Activated CD4-positive, alpha-beta memory T cell treated with anti-CD3 and anti-CD28 coated beads for 36 hours (primary cell): ENCODE measurements around the gene PLA2G6. TPM values are rescaled to one million over a fixed set of nuclear protein-coding genes. Genes with fewer than 3 reads are reported as not detected.

Experiments used
- CTCF ChIA-PET: fragments of 350-600 bp; sonication (Branson Sonifier 250); formaldehyde crosslinking; loops from one replicate; lab custom pipeline; 2021; ENCODE audit warnings: antibody characterized with exemption, inconsistent platforms; lab: Charles Lee
- POLR2A ChIA-PET: fragments of 350-600 bp; sonication (Branson Sonifier 250); formaldehyde crosslinking; loops from one replicate; lab custom pipeline; 2021; ENCODE audit warnings: antibody characterized with exemption; lab: Charles Lee
- DNase-seq: peaks from one replicate; pipeline ENCODE4 v3.0.0-alpha.2; 2020
- H3K27ac Mint-ChIP-seq: one replicate; pipeline ENCODE4 v1.8.0; 2021; ENCODE audit warnings: mixed read lengths
- H3K27me3 Mint-ChIP-seq: one replicate; pipeline ENCODE4 v1.8.0; 2021; ENCODE audit warnings: mixed read lengths
- H3K36me3 Mint-ChIP-seq: one replicate; pipeline ENCODE4 v1.8.0; 2021; ENCODE audit warnings: mixed read lengths
- H3K4me1 Mint-ChIP-seq: one replicate; pipeline ENCODE4 v1.8.0; 2021; ENCODE audit warnings: low read depth, mixed read lengths
- H3K4me3 Mint-ChIP-seq: one replicate; pipeline ENCODE4 v1.8.0; 2021; ENCODE audit warnings: mild to moderate bottlenecking, mixed read lengths
- H3K9me3 Mint-ChIP-seq: one replicate; pipeline ENCODE4 v1.8.0; 2021; ENCODE audit warnings: mixed read lengths
- intact Hi-C: fragments of 100-400 bp; cut with micrococcal nuclease; formaldehyde crosslinking; loops from one replicate; pipeline ENCODE4 v1.15.1; 2023
- total RNA-seq, 2 experiments: library from RNA; stranded (reverse); gene quantifications; one replicate each; pipeline ENCODE4 v1.2.3, GENCODE V29; 2021

The PLA2G6 gene
- total RNA-seq, 2 experiments from 2014 or later = 63.7 to 69.5 TPM

GRCh38 chr22:38213319-38213989 is 31.8 kb upstream of the PLA2G6 start:
- ChIA-PET POLR2A (interaction anchor here (2.0 kb wide), 1 partner anchor 10 kb away, joined by 10 read pairs; no protein-coding TSS in a partner anchor), CTCF (interaction anchor here (0.6 to 1.2 kb wide), 2 partner anchors 161 to 267 kb away, joined by 3 to 5 read pairs; no protein-coding TSS in a partner anchor)
- Mint-ChIP-seq H3K9me3 (no peaks in the 10 kb centered on the region), H3K4me1 (peaks cover 41% of the 10 kb centered on the region), H3K4me3 (no peak overlapping the region), H3K36me3 (peaks cover 8% of the 10 kb centered on the region), H3K27ac (peak overlapping the region; percentile 57), H3K27me3 (no peaks in the 10 kb centered on the region)
- DNase-seq = no peak
- intact Hi-C loops = no loop called here

- no peaks in the 10 kb centered on the region for H3K9me3 Mint-ChIP-seq
- H3K4me1 Mint-ChIP-seq = peaks cover 38% of the 10 kb centered on the region
- intact Hi-C loops = no loop called here
- ChIA-PET POLR2A (interaction anchor here (1.1 kb wide), 1 partner anchor 9 kb away, joined by 4 read pairs; no protein-coding TSS in a partner anchor), CTCF (interaction anchor here (0.6 to 1.8 kb wide), 2 partner anchors 18 to 55 kb away, joined by 4 to 7 read pairs; no protein-coding TSS in a partner anchor)
- peaks cover 8% of the 10 kb centered on the region for H3K36me3 Mint-ChIP-seq
- H3K27ac Mint-ChIP-seq = no peak overlapping the region
- DNase-seq = no peak
- no peak overlapping the region for H3K4me3 Mint-ChIP-seq
- no peaks in the 10 kb centered on the region for H3K27me3 Mint-ChIP-seq
Observed at GRCh38 chr22:38212442-38212841, 30.8 kb upstream of the PLA2G6 start.

- H3K9me3 Mint-ChIP-seq = no peaks in the 10 kb centered on the region
- no peaks in the 10 kb centered on the region for H3K27me3 Mint-ChIP-seq
- intact Hi-C loops = no loop called here
- H3K4me1 Mint-ChIP-seq = peaks cover 37% of the 10 kb centered on the region
- CTCF ChIA-PET = interaction anchor here (1.8 kb wide), 1 partner anchor 19 kb away, joined by 7 read pairs; no protein-coding TSS in a partner anchor
- peaks cover 8% of the 10 kb centered on the region for H3K36me3 Mint-ChIP-seq
- no peak overlapping the region for H3K27ac Mint-ChIP-seq
- DNase-seq = no peak
- POLR2A ChIA-PET = interaction anchor here (1.1 kb wide), 1 partner anchor 8 kb away, joined by 4 read pairs; no protein-coding TSS in a partner anchor
- no peak overlapping the region for H3K4me3 Mint-ChIP-seq
Observed at GRCh38 chr22:38211556-38211955, 29.9 kb upstream of the PLA2G6 start.

- Mint-ChIP-seq H3K36me3 (peaks cover 4% of the 10 kb centered on the region), H3K27me3 (no peaks in the 10 kb centered on the region), H3K27ac (no peak overlapping the region), H3K4me1 (peaks cover 37% of the 10 kb centered on the region), H3K4me3 (no peak overlapping the region), H3K9me3 (no peaks in the 10 kb centered on the region)
- ChIA-PET CTCF (no interaction called here), POLR2A (no interaction called here)
- DNase-seq = no peak
- intact Hi-C loops = no loop called here
Observed at GRCh38 chr22:38208551-38208968, 26.9 kb upstream of the PLA2G6 start.

GRCh38 chr22:38207898-38208432 is 26.3 kb upstream of the PLA2G6 start:
- H3K4me3 Mint-ChIP-seq = no peak overlapping the region
- H3K9me3 Mint-ChIP-seq = no peaks in the 10 kb centered on the region
- no peaks in the 10 kb centered on the region for H3K27me3 Mint-ChIP-seq
- ChIA-PET POLR2A (no interaction called here), CTCF (no interaction called here)
- peaks cover 4% of the 10 kb centered on the region for H3K36me3 Mint-ChIP-seq
- H3K27ac Mint-ChIP-seq = no peak overlapping the region
- intact Hi-C loops = no loop called here
- peaks cover 38% of the 10 kb centered on the region for H3K4me1 Mint-ChIP-seq
- DNase-seq = no peak

- H3K27ac Mint-ChIP-seq = no peak overlapping the region
- H3K4me1 Mint-ChIP-seq = peaks cover 45% of the 10 kb centered on the region
- DNase-seq = no peak
- ChIA-PET POLR2A (no interaction called here), CTCF (no interaction called here)
- H3K27me3 Mint-ChIP-seq = no peaks in the 10 kb centered on the region
- no peaks in the 10 kb centered on the region for H3K9me3 Mint-ChIP-seq
- intact Hi-C loops = no loop called here
- no peak overlapping the region for H3K4me3 Mint-ChIP-seq
- H3K36me3 Mint-ChIP-seq = peaks cover 2% of the 10 kb centered on the region
Observed at GRCh38 chr22:38205261-38206128, 23.9 kb upstream of the PLA2G6 start.

GRCh38 chr22:38204784-38205183 is 23.2 kb upstream of the PLA2G6 start:
- H3K9me3 Mint-ChIP-seq = no peaks in the 10 kb centered on the region
- intact Hi-C loops = loop anchor here (5.0 kb wide), 1 partner anchor 113 kb away; the partner anchor contains the start of gene CSNK1E
- no peaks in the 10 kb centered on the region for H3K27me3 Mint-ChIP-seq
- no peak overlapping the region for H3K4me3 Mint-ChIP-seq
- peak overlapping the region; percentile 50 for H3K27ac Mint-ChIP-seq
- ChIA-PET POLR2A (interaction anchor here (2.2 kb wide), 1 partner anchor 9 kb away, joined by 10 read pairs; no protein-coding TSS in a partner anchor), CTCF (interaction anchor here (1.2 to 1.6 kb wide), 2 partner anchors 90 to 153 kb away, joined by 3 to 5 read pairs; no protein-coding TSS in a partner anchor)
- H3K36me3 Mint-ChIP-seq = no peaks in the 10 kb centered on the region
- H3K4me1 Mint-ChIP-seq = peaks cover 40% of the 10 kb centered on the region
- peak; percentile 42 for DNase-seq

GRCh38 chr22:38203855-38204514 is 22.4 kb upstream of the PLA2G6 start:
- Mint-ChIP-seq H3K4me1 (peaks cover 44% of the 10 kb centered on the region), H3K36me3 (no peaks in the 10 kb centered on the region), H3K27me3 (no peaks in the 10 kb centered on the region), H3K9me3 (no peaks in the 10 kb centered on the region), H3K27ac (peak overlapping the region; percentile 31), H3K4me3 (peak overlapping the region; percentile 83)
- intact Hi-C loops = loop anchor here (5.0 kb wide), 1 partner anchor 113 kb away; the partner anchor contains the start of gene CSNK1E
- peak; percentile 43 for DNase-seq
- POLR2A ChIA-PET = interaction anchor here (1.5 to 2.2 kb wide), 3 partner anchors 8 to 15 kb away, joined by 3 to 10 read pairs (median 4); no protein-coding TSS in a partner anchor
- CTCF ChIA-PET = interaction anchor here (1.2 to 1.6 kb wide), 5 partner anchors 11 to 152 kb away, joined by 3 to 9 read pairs (median 4); partner anchors contain the start of gene PICK1

GRCh38 chr22:38203090-38203810 is 21.6 kb upstream of the PLA2G6 start:
- ChIA-PET POLR2A (interaction anchor here (1.0 to 2.2 kb wide), 4 partner anchors 9 to 23 kb away, joined by 3 to 10 read pairs (median 4); no protein-coding TSS in a partner anchor), CTCF (interaction anchor here (1.2 to 1.6 kb wide), 4 partner anchors 11 to 150 kb away, joined by 3 to 9 read pairs (median 4); partner anchors contain the start of gene PICK1)
- H3K36me3 Mint-ChIP-seq = no peaks in the 10 kb centered on the region
- peak overlapping the region; percentile 31 for H3K27ac Mint-ChIP-seq
- H3K4me3 Mint-ChIP-seq = peak overlapping the region; percentile 83
- no peaks in the 10 kb centered on the region for H3K9me3 Mint-ChIP-seq
- H3K27me3 Mint-ChIP-seq = no peaks in the 10 kb centered on the region
- DNase-seq = peak; percentile 62
- H3K4me1 Mint-ChIP-seq = peaks cover 40% of the 10 kb centered on the region
- intact Hi-C loops = loop anchor here (5.0 kb wide), 1 partner anchor 114 kb away; the partner anchor contains the start of gene CSNK1E

- Mint-ChIP-seq H3K27ac (peak overlapping the region; percentile 31), H3K27me3 (no peaks in the 10 kb centered on the region), H3K36me3 (no peaks in the 10 kb centered on the region), H3K4me3 (peak overlapping the region; percentile 83), H3K4me1 (peaks cover 37% of the 10 kb centered on the region), H3K9me3 (no peaks in the 10 kb centered on the region)
- peak; percentile 74 for DNase-seq
- intact Hi-C loops = loop anchor here (5.0 kb wide), 1 partner anchor 115 kb away; the partner anchor contains the start of gene CSNK1E
- ChIA-PET CTCF (interaction anchor here (1.1 to 2.0 kb wide), 3 partner anchors 12 to 150 kb away, joined by 4 to 9 read pairs (median 7); no protein-coding TSS in a partner anchor), POLR2A (interaction anchor here (1.0 to 2.2 kb wide), 7 partner anchors 10 to 26 kb away, joined by 3 to 10 read pairs (median 5); partner anchors contain the start of gene PLA2G6)
Observed at GRCh38 chr22:38202437-38203089, 20.9 kb upstream of the PLA2G6 start.
